GM19099 (cell line): ENCODE data around the gene TENM4.

Experiments used
- POLR2A ChIP-seq: IDR thresholded peaks from 3 replicates; pipeline ENCODE4 v1.6.1; 2011; ENCODE audit warnings: low read depth; ENCODE audit not compliant: insufficient read length; ENCODE audit errors: extremely low read depth

The TENM4 gene

GRCh38 chr11:79090191-79090705, 350.6 kb downstream of the TENM4 start:
- no peak for TF ChIP-seq POLR2A

GRCh38 chr11:79089601-79090000, 351.2 kb downstream of the TENM4 start:
- no peak for TF ChIP-seq POLR2A

GRCh38 chr11:79088967-79089366, 351.9 kb downstream of the TENM4 start:
- TF ChIP-seq POLR2A, result no peak

- TF ChIP-seq POLR2A, result no peak
Measured at GRCh38 chr11:79087961-79088318, 352.9 kb downstream of the TENM4 start.

- no peak for TF ChIP-seq POLR2A
Measured at GRCh38 chr11:79087238-79087960, 353.4 kb downstream of the TENM4 start.

GRCh38 chr11:79086056-79086455, 354.8 kb downstream of the TENM4 start:
- no peak for TF ChIP-seq POLR2A

- TF ChIP-seq POLR2A, result no peak
Measured at GRCh38 chr11:79084382-79084781, 356.4 kb downstream of the TENM4 start.

- no peak for TF ChIP-seq POLR2A
Measured at GRCh38 chr11:79083352-79083751, 357.5 kb downstream of the TENM4 start.

- no peak for TF ChIP-seq POLR2A
Measured at GRCh38 chr11:79082907-79083306, 357.9 kb downstream of the TENM4 start.

GRCh38 chr11:79082280-79082679, 358.6 kb downstream of the TENM4 start:
- TF ChIP-seq POLR2A, result no peak

GRCh38 chr11:79081471-79082031, 359.3 kb downstream of the TENM4 start:
- no peak for TF ChIP-seq POLR2A

GRCh38 chr11:79080551-79080950, 360.3 kb downstream of the TENM4 start:
- TF ChIP-seq POLR2A, result no peak

- TF ChIP-seq POLR2A, result no peak
Measured at GRCh38 chr11:79078999-79079398, 361.8 kb downstream of the TENM4 start.

- no peak for TF ChIP-seq POLR2A
Measured at GRCh38 chr11:79078456-79078855, 362.4 kb downstream of the TENM4 start.

GRCh38 chr11:79077702-79078330, 363.0 kb downstream of the TENM4 start:
- no peak for TF ChIP-seq POLR2A

- TF ChIP-seq POLR2A, result no peak
Measured at GRCh38 chr11:79076526-79077115, 364.2 kb downstream of the TENM4 start.

GRCh38 chr11:79074547-79074946, 366.3 kb downstream of the TENM4 start:
- TF ChIP-seq POLR2A, result no peak

GRCh38 chr11:79071190-79071589, 369.6 kb downstream of the TENM4 start:
- TF ChIP-seq POLR2A, result no peak
